SK-N-SH treated with all-trans-retinoic acid at 6 μM for 48 hours (cell line): ENCODE data around the gene FBXL5.

ENCODE experiments used
- ARNTL ChIP-seq: fragments of 450-650 bp; formaldehyde crosslinking; IDR thresholded peaks from 2 replicates; pipeline ENCODE4 v1.5.0; 2020; ENCODE audit warnings: low read depth, mild to moderate bottlenecking, moderate library complexity, borderline replicate concordance
- PPARA ChIP-seq: fragments of 250-450 bp; sonication (Bioruptor Pico); IDR thresholded peaks from 2 replicates; pipeline ENCODE4 v1.5.0; 2020; ENCODE audit warnings: mild to moderate bottlenecking, borderline replicate concordance

DNA sequence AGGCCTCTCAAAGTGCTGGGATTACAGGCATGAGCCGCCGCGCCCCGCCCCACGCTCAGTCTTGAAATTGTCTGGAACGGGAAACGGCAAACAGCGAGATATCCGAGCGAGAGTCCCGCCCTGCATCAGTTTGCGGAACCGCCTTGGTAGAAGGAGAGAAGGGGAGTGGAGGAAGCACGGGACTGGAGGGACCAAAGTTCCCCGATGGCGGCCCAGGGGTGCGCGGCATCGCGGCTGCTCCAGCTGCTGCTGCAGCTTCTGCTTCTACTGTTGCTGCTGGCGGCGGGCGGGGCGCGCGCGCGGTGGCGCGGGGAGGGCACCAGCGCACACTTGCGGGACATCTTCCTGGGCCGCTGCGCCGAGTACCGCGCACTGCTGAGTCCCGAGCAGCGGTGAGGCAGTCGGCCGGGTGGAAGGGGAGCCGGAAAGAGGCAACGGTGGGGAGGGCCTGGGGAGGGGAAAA lies 47.8 kb upstream of the FBXL5 start, which contains the start of gene BST1:
- TF ChIP-seq ARNTL (no peak), PPARA (no peak)
